GM21367 (cell line): Measurements from ENCODE around the gene C4orf36.

Experiments
- ATAC-seq: cut with Tn5 transposase; IDR thresholded peaks from one replicate; pipeline ENCODE4 v1.9.1; 2021; ENCODE audit not compliant: unreplicated experiment

C4orf36 gene, protein sequence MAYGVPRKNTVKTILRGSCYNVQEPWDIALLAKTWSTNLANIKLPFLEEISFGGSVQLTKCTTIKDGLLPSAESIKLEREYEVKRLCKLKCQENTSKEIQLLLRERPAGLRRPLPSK

GRCh38 chr4:86891762-86892635 is at the start of gene C4orf36:
C4orf36 (minus strand) TSS chr4:86892422; CDS start chr4:86891520, 902 bp downstream.
- peak; percentile 54 for ATAC-seq

DNA sequence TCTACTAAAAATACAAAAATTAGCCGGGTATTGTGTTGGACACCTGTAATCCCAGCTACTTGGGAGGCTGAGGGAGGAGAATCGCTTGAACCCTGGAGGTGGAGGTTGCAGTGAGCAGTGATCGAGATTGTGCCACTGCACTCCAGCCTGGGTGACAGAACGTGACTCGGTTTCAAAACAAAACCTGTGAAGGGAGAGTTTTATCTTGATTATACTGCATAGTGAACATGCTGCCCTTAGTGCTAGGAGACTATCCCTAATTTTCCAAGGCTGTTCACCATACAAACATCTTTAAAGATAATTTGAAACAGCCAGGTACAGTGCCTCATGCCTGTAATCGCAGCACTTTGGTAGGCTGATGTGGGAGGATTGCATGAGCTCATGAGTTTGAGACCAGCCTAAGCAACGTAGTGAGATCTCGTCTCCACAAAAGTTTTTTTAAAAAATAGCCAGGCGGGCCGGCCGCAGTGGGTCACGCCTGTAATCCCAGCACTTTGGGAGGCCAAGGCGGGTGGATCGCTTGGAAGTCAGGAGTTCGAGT is 48.8 kb upstream of the C4orf36 start:
- ATAC-seq = no peak

DNA sequence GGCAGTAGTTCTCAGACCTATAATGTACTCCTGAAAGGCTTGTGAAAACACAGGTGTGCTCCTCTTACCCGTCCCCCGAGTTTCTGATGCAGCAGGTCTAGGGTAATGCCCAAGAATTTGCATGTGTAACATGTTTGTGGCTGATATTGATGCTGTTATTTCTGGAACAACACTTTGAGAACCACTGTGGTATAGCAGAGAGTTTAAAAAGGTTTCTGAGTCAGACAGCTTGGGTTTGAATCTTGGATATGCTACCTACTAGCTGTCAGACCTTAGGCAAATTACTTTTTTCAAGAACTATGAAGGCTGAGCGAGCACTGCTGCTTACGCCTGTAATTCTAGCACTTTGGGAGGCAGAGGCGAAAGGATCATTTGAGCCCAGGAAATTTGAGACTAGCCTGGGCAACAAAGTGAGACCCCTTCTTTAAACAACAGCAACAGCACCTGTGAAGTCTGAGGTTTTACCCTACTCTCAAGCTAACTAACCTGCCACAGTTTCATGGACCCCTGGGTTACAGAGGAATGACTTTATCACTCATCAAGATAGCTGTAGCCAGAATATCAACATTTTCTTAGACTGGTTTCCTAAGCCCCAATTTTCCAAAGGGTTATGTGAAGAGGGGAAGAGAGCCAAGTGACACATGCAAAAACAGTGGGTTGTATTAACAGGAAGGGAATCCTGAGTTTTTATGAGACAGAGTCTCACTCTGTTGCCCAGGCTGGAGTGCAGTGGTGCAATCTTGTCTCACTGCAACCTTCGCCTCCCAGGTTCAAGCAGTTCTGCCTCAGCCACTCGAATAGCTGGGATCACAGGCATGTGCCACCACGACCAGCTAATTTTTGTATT is 47.7 kb upstream of the C4orf36 start:
- peak; percentile 67 for ATAC-seq

GRCh38 chr4:86938771-86939520 is 46.7 kb upstream of the C4orf36 start:
- no peak for ATAC-seq

DNA sequence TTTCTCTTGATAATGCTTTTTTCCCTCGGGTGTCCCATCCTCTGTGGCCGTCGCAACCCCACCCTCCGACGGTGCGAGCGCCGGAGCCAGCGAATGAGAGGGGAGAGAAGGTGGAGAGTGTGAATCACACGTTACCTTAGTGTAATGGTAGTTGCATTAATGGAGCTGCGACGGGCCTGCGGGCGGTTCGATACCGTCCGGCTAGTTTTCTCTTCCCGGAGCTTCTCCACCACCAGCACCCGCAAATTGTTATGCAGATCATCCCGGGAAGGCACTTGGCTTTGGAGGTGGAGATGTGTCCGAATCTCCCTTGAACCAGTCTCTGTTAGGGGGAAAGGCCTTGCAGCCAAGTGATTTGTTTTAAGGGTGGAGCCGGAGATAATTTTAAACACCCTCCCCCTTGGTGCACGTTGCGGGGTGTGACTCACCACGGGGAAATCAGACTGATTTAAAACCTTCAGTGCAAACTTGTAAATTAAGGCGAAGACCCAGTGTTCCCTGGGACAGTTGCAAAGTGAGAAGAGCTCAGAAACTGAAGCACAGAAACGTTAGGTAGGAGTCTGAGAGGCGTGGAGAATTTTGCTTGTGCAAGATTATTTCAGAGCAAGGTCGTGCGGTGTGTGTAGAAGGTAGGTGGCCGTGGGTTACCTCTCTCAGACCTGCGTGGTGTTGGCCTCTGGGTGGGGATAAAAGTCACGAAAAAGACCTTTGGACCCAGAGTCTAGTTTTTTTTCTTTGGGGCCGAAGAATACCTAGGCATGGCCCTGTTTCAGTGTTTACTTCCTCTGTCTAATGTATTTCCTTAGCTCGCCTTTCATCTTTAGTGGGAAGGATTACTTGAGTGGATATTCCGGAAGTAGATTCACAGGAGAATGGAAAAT is 43.9 kb upstream of the C4orf36 start:
- ATAC-seq = peak; percentile 28

GRCh38 chr4:86935566-86935852 is 43.3 kb upstream of the C4orf36 start:
- ATAC-seq = no peak

DNA sequence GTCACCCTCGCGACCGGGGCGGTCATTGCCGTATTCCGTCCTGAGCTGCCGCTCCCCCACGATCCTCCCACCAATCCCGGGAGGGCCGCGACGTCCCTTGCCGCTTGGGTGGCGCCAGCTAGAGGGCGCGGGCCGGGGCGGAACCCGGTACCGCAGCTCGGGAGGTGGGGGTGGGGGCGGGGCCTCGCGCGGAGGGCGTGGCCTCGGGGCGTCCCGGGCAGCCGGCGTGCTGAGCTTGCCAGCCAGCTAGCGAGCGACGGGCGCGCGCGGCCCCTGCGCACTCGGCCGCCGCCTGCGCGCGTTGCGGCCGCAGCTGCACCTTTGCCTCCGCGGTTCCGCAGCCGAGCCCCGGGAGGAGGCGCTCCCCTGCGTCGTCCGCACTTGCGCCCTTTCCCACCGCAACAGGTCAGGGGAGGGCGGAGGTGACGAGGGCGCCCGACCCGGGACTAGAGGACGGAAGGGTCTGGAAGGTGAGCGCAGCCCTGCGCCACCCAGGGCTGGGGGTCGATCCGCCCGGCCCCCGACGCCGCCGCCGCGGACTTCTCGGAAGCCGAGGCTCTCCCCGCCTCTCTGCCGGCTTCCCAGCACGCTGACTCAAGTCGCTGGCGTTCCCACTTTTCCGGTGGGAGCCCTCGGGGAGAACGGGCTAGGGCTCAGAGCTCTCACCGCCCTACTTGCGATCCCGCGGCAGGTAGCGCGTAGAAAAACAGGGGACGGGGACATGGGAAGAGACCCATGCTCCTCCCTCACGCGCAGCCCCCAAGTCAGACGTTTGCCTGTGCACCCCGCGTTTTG is 42.7 kb upstream of the C4orf36 start, which contains the start of gene AFF1:
TSS of gene AFF1 (plus strand) at position 241 of the 795 bp plus-strand sequence. CDS start 13,523 bp downstream, outside the sequence.
- ATAC-seq = peak; percentile 41

DNA sequence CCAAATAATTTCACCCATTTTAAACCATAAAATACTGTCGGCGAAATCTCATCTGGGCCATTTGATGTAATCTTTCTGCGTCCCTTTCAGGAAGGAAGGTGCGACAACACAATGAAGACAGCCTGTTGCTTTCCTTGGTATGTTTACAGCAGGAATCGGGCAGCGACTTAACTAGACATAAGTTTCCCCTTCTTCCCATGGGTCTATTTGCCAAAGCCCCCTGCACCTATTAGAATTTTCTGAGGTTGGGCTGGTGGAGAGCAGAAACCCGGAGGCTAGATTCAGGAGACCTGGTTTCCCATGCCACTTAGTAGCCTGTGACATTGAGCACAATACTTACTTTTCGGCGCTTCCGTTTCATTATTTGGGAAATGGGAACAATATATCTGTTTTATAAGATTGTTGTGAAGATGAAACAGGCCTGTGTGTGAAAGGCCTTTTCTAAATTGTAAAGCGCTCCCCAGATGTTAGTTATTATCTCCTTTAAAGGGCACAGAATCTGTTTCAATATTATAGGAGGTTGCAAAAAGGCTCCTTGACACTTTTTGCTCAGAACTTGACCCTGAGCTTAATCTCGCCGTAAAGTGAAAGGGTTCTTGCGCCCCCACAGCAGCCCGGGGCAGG is 42.0 kb upstream of the C4orf36 start:
- ATAC-seq = no peak

GRCh38 chr4:86928400-86929255 is 36.4 kb upstream of the C4orf36 start:
- no peak for ATAC-seq

GRCh38 chr4:86927843-86928395 is 35.7 kb upstream of the C4orf36 start:
- ATAC-seq = no peak

- no peak for ATAC-seq
Measured at GRCh38 chr4:86926435-86927086, 34.3 kb upstream of the C4orf36 start.

DNA sequence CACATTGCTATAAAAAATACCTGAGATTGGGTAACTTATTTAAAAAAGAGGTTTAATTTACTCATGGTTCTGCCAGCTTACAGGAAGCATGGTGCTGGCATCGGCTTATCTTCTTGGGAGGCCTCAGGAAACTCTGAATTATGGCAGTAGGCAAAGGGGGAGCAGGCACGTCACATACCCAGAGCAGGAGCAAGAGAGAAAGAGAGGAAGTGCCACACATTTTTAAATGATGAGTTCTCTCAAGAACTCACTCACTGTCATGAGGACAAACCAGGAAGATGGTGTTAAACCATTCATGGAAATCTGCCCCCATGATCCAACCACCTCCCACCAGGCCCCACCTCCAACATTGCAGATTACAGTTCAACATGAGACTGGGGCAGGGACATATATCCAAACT is 32.6 kb upstream of the C4orf36 start:
- ATAC-seq = no peak

- no peak for ATAC-seq
Measured at GRCh38 chr4:86921608-86922252, 29.5 kb upstream of the C4orf36 start.

DNA sequence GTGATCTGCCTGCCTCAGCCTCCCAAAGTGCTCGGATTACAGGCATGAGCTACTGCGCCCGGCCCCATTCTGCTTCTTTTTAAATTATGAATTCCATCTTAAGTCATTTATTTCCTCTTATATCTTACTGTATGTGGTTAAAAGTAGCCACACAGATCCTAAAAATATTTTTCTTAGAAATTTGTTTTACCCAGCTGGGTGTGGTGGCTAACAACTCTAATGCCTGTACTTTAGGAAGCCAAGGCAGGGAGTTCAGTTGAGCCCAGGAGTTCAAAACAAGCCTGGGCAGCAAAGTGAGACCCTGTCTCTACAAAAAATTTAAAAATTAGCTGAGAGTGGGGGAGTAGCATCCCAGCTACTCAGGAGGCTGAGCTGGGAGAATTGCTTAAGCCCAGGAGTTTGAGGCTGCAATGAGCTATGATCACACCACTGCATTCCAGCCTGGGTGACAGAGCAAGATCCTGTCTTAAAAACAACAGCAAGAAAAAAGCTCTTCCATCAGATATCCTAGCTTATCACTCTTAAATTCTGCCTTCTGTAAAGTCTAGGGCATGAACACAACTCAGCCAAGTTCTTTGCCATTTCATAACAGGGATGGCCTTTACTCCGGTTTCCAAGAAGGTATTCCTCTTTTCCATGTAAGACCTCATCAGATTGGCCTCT is 27.5 kb upstream of the C4orf36 start:
- no peak for ATAC-seq

DNA sequence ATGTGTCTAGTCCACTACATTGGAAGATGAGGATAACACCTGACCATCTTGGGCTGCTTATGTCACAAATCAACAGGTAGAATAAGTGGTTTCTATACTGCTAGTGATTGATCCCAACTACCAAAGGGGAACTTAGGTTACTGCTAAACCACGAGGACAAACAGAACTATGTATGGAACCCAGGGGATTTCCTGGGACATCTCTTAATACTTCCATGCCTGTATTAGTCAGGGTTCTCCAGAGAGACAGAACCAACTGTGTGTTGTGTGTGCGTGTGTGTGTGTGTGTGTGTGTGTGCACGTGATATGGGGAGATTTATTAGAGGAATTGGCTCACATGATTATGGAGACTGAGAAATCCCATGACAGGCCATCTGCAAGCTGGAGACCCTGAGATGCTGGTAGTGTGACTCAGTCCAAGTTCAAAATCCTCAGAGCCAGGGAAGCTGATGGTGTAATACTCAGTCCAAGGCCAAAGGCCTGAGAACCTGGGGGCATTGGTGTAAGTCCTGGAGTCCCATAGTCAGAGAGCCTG is 26.4 kb upstream of the C4orf36 start:
- no peak for ATAC-seq
